Neuronal stem cell (in vitro differentiated cells): ENCODE data around the gene DOCK11.

Experiments used
- DNase-seq: peaks from one replicate; pipeline ENCODE4 v3.0.0-alpha.2; 2013; ENCODE audit warnings: low spot score
- H2AFZ ChIP-seq: one replicate; pipeline ENCODE4 v1.6.1; 2013; ENCODE audit warnings: mild to moderate bottlenecking, low read length, inconsistent platforms
- H2AK5ac ChIP-seq: 2 replicates; pipeline ENCODE4 v1.6.1; 2013; ENCODE audit warnings: low read depth, mild to moderate bottlenecking, inconsistent platforms, low read length, moderate library complexity, mixed read lengths
- H2BK120ac ChIP-seq: 2 replicates; pipeline ENCODE4 v1.6.1; 2013; ENCODE audit warnings: low read depth, mild to moderate bottlenecking, inconsistent platforms, low read length, moderate library complexity, mixed read lengths
- H2BK12ac ChIP-seq: one replicate; pipeline ENCODE4 v1.6.1; 2013; ENCODE audit warnings: low read length, inconsistent platforms
- H2BK15ac ChIP-seq: 2 replicates; pipeline ENCODE4 v1.6.1; 2013; ENCODE audit warnings: mild to moderate bottlenecking, low read length, inconsistent platforms, mixed read lengths
- H2BK5ac ChIP-seq: one replicate; pipeline ENCODE4 v1.6.1; 2013; ENCODE audit warnings: inconsistent platforms, mild to moderate bottlenecking, low read length, moderate library complexity
- H3K14ac ChIP-seq: one replicate; pipeline ENCODE4 v1.6.1; 2013; ENCODE audit warnings: low read length, inconsistent platforms
- H3K18ac ChIP-seq: 2 replicates; pipeline ENCODE4 v1.6.1; 2013; ENCODE audit warnings: low read length, inconsistent platforms
- H3K23ac ChIP-seq: 2 replicates; pipeline ENCODE4 v1.6.1; 2013; ENCODE audit warnings: low read depth, mild to moderate bottlenecking, mixed read lengths, low read length, inconsistent platforms; ENCODE audit not compliant: poor library complexity
- H3K27ac ChIP-seq: replicated peaks from 3 replicates; pipeline ENCODE4 v1.5.1; 2013; ENCODE audit warnings: low read length, inconsistent platforms
- H3K27me3 ChIP-seq, 3 experiments: 2 replicates each; pipeline ENCODE4 v1.6.1; 2013; ENCODE audit warnings: low read length in 3 of 3, mild to moderate bottlenecking in 2 of 3, inconsistent platforms in 1 of 3, low read depth in 1 of 3, mixed read lengths in 1 of 3, moderate library complexity in 1 of 3; ENCODE audit not compliant: control insufficient read depth in 3 of 3, insufficient read depth in 3 of 3
- H3K36me3 ChIP-seq, 2 donors: replicated peaks in 1 of 2; 2 replicates each; pipeline ENCODE4 v1.6.1; 2013; ENCODE audit warnings: low read length in 2 of 2; ENCODE audit not compliant: control insufficient read depth in 2 of 2, insufficient read depth in 2 of 2
- H3K4ac ChIP-seq: 2 replicates; pipeline ENCODE4 v1.6.1; 2013; ENCODE audit warnings: inconsistent platforms, mild to moderate bottlenecking, low read length, moderate library complexity
- H3K4me1 ChIP-seq, 2 donors: 1 replicate in 1 of 2; 2 replicates in 1 of 2; pipeline ENCODE4 v1.6.1; 2013; ENCODE audit warnings: low read length in 2 of 2, low read depth in 1 of 2; ENCODE audit not compliant: control insufficient read depth in 2 of 2, insufficient read depth in 1 of 2
- H3K4me2 ChIP-seq: one replicate; pipeline ENCODE4 v1.6.1; 2013; ENCODE audit warnings: mild to moderate bottlenecking, low read length, inconsistent platforms; ENCODE audit not compliant: insufficient read depth, poor library complexity, severe bottlenecking
- H3K4me3 ChIP-seq, 2 donors: 2 replicates each; pipeline ENCODE4 v1.5.1; 2013; ENCODE audit warnings: low read length in 2 of 2, mild to moderate bottlenecking in 2 of 2, inconsistent platforms in 1 of 2, moderate library complexity in 1 of 2
- H3K79me1 ChIP-seq: one replicate; pipeline ENCODE4 v1.6.1; 2013; ENCODE audit warnings: low read depth, mild to moderate bottlenecking, inconsistent platforms, low read length, moderate library complexity
- H3K9ac ChIP-seq: one replicate; pipeline ENCODE4 v1.6.1; 2013; ENCODE audit warnings: mild to moderate bottlenecking, low read depth, low read length, inconsistent platforms; ENCODE audit not compliant: poor library complexity
- H3K9me3 ChIP-seq, 2 donors: replicated peaks in 1 of 2; 2 replicates each; pipeline versions ENCODE3 to v1.6.1; 2013; ENCODE audit warnings: low read length in 2 of 2, mild to moderate bottlenecking in 2 of 2, inconsistent platforms in 1 of 2, low read depth in 1 of 2, mixed read lengths in 1 of 2, moderate library complexity in 1 of 2; ENCODE audit not compliant: control insufficient read depth in 2 of 2, insufficient read depth in 1 of 2
- H4K8ac ChIP-seq: one replicate; pipeline ENCODE4 v1.6.1; 2013; ENCODE audit warnings: low read depth, mild to moderate bottlenecking, inconsistent platforms, low read length, moderate library complexity
- H4K91ac ChIP-seq: one replicate; pipeline ENCODE4 v1.6.1; 2013; ENCODE audit warnings: low read length, low read depth, mild to moderate bottlenecking, inconsistent platforms; ENCODE audit not compliant: poor library complexity
- WGBS, 2 donors: extraction: QIAGEN DNeasy Blood & Tissue Kit; methylation state at CpG; one replicate each; pipeline ENCODE4 v1.1.7; 2013; ENCODE audit warnings: missing lambda C conversion rate in 2 of 2, mixed read lengths in 1 of 2; ENCODE audit not compliant: insufficient read length in 2 of 2, insufficient replicate concordance in 1 of 2; ENCODE audit errors: extremely low coverage in 2 of 2; 5-methylcytosine and 5-hydroxymethylcytosine counted together

The DOCK11 gene

DNA sequence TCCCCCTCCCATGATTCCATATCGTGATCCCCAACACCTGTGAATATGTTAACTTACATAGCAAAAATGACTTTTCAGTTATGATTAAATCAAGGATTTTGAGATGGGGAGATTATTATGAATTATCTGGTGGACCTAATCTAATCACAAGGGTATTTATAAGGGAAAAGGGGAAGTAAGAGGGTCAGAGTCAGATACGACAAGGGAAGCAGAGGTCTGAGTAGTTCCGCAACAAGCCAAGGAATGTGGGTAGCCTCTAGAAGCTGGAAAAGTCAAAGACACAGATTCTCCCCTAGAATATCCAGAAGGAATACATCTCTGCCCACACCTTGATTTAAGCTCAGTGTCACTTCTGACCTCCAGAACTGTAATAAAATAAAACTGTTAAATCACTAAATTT lies 230.8 kb downstream of the DOCK11 start:
- Histone ChIP-seq H3K79me1 (no peaks in the 10 kb centered on the region), H3K18ac (no peak overlapping the region), H2AK5ac (no peak overlapping the region), H3K27me3 (peaks cover 0 to 12% (median 0%) of the 10 kb centered on the region in 3 experiments), H2BK120ac (no peak overlapping the region), H3K9me3 (no peaks in the 10 kb centered on the region), H2BK12ac (no peak overlapping the region), H4K8ac (no peak overlapping the region), H3K4me2 (no peak overlapping the region), H3K4me1 (peaks cover 0 to 2% of the 10 kb centered on the region in 2 donors), H2AFZ (no peak overlapping the region), H3K4ac (no peak overlapping the region), H3K23ac (no peak overlapping the region), H3K14ac (no peak overlapping the region), H2BK5ac (no peak overlapping the region), H3K27ac (no peak overlapping the region), H3K4me3 (no peak overlapping the region), H3K9ac (no peak overlapping the region), H4K91ac (no peak overlapping the region), H3K36me3 (no peaks in the 10 kb centered on the region), H2BK15ac (no peak overlapping the region)
- no peak for DNase-seq
- WGBS, 2 donors: no CpG with 5 or more reads among the region's 3 CpGs

- H3K27ac ChIP-seq: no peak within 1 kb of the TSS
- no peaks in the 10 kb centered on the region for H3K9me3 ChIP-seq
Measured at GRCh38 chrX:118726887-118727685, 231.5 kb downstream of the DOCK11 start, which contains the start of gene IL13RA1. Gene IL13RA1, plus strand, starts transcription at chrX:118727606. Its CDS starts 33 bp downstream, at chrX:118727639.

GRCh38 chrX:118727686-118728339 lies 232.2 kb downstream of the DOCK11 start:
- DNase-seq: no peak
- Histone ChIP-seq H3K36me3 (no peaks in the 10 kb centered on the region), H2BK5ac (no peak overlapping the region), H2BK15ac (no peak overlapping the region), H3K9me3 (no peaks in the 10 kb centered on the region), H2BK120ac (no peak overlapping the region), H3K4me2 (peak overlapping the region; percentile 64), H3K27ac (no peak overlapping the region), H3K23ac (peak overlapping the region; percentile 89), H2BK12ac (no peak overlapping the region), H4K91ac (no peak overlapping the region), H3K4me3 (peak overlapping the region; percentile 48 to 78), H3K27me3 (peaks cover 0 to 12% (median 0%) of the 10 kb centered on the region in 3 experiments), H2AFZ (peak overlapping the region; percentile 79), H2AK5ac (no peak overlapping the region), H3K79me1 (no peaks in the 10 kb centered on the region), H3K4ac (no peak overlapping the region), H3K18ac (peak overlapping the region; percentile 28), H4K8ac (no peak overlapping the region), H3K9ac (no peak overlapping the region), H3K14ac (no peak overlapping the region), H3K4me1 (peaks cover 0 to 2% of the 10 kb centered on the region in 2 donors)
- WGBS, 2 donors: no CpG with 5 or more reads among the region's 73 CpGs

More at GRCh38 chrX:118726887-118727685, 231.5 kb downstream of the DOCK11 start, which contains the start of gene IL13RA1:
- H3K4ac ChIP-seq: no peak within 1 kb of the TSS
- H3K4me2 ChIP-seq: peak within 1 kb of the TSS; percentile 69
- no peak within 1 kb of the TSS for H2BK15ac ChIP-seq
- no peaks in the 10 kb centered on the region for H3K36me3 ChIP-seq
- no peak within 1 kb of the TSS for H3K9ac ChIP-seq
- peaks cover 0 to 2% of the 10 kb centered on the region in 2 donors for H3K4me1 ChIP-seq
- H3K79me1 ChIP-seq: no peaks in the 10 kb centered on the region
- peak; percentile 82 for DNase-seq
- no peak within 1 kb of the TSS for H4K91ac ChIP-seq
- peak within 1 kb of the TSS; percentile 48 to 78 for H3K4me3 ChIP-seq
- no peak within 1 kb of the TSS for H2BK120ac ChIP-seq
- no peak within 1 kb of the TSS for H3K14ac ChIP-seq
- H3K23ac ChIP-seq: peak within 1 kb of the TSS; percentile 89
- H4K8ac ChIP-seq: no peak within 1 kb of the TSS
- no CpG with 5 or more reads among the region's 56 CpGs for WGBS, 2 donors
- H3K27me3 ChIP-seq: peaks cover 0 to 12% (median 0%) of the 10 kb centered on the region in 3 experiments
- H2BK5ac ChIP-seq: no peak within 1 kb of the TSS
- H2AFZ ChIP-seq: peak within 1 kb of the TSS; percentile 79
- H3K18ac ChIP-seq: peak within 1 kb of the TSS; percentile 28
- H2AK5ac ChIP-seq: no peak within 1 kb of the TSS
- H2BK12ac ChIP-seq: no peak within 1 kb of the TSS
